ENCODE data around the gene KCNK3. TPM values are rescaled to one million over a fixed set of nuclear protein-coding genes. Genes with fewer than 3 reads are reported as not detected.

The KCNK3 gene
- total and polyA plus RNA-seq, 10 of the 15 experiments (the other 5 are each of a cell fraction or from before 2014, with no cell fraction given) = 0.13 TPM; not detected in 9

DNA sequence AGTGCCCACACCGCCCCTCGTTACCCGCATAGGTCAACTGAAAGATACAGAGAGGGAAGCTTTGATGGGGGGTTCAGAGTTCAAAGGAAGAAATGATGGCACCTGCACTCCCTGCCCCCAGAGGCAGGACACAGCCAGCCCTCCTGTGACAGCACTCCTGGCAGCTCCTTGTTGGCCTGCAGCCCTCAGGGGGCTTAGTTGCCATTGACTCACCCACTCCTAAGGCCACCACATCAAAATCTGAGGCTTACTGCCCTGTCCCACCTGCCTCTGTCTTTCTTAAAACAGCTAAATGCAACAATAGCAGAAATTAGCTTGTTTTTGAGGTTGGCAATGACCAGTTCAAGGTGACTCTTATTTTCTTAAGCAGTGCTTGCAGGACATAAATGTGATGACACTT lies 39.9 kb downstream of the KCNK3 start (continued):
- TF ChIP-seq BACH1 (IDR thresholded peaks at IDR 0.05; ENCODE audit: borderline replicate concordance) (no peak), ZNF622 (IDR thresholded peaks at IDR 0.05) (no peak), RB1 (IDR thresholded peaks at IDR 0.05; ENCODE audit: borderline replicate concordance) (no peak), NRF1 (conservative IDR thresholded peaks at IDR 0.05; ENCODE audit: low read depth, low read length) (no peak), HDAC2 (IDR thresholded peaks at IDR 0.05) (no peak)

DNA sequence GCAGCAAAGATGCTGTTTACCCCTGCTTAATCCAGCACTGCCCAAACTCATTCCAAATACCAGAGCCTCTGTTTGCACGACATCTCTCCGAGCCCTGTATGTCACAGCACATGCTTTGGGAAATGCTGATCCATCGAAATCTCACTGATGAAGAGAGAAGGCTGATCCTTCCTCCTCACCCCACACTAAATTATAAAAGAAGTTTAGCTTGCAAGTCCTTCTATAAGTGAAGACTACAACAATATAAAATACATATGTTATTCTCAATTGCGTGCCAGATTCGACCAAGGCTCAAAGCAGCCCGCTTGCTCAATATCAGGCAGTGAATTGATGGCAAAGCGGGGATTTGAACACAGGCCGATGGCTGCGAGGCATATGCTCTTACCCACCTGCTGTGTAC lies 40.9 kb downstream of the KCNK3 start:
- TF ChIP-seq, protein P1, sequence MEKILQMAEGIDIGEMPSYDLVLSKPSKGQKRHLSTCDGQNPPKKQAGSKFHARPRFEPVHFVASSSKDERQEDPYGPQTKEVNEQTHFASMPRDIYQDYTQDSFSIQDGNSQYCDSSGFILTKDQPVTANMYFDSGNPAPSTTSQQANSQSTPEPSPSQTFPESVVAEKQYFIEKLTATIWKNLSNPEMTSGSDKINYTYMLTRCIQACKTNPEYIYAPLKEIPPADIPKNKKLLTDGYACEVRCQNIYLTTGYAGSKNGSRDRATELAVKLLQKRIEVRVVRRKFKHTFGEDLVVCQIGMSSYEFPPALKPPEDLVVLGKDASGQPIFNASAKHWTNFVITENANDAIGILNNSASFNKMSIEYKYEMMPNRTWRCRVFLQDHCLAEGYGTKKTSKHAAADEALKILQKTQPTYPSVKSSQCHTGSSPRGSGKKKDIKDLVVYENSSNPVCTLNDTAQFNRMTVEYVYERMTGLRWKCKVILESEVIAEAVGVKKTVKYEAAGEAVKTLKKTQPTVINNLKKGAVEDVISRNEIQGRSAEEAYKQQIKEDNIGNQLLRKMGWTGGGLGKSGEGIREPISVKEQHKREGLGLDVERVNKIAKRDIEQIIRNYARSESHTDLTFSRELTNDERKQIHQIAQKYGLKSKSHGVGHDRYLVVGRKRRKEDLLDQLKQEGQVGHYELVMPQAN (conservative IDR thresholded peaks at IDR 0.05) = no peak
- TF ChIP-seq DPF2 (IDR thresholded peaks at IDR 0.05) (no peak), CEBPB (IDR thresholded peaks at IDR 0.05; ENCODE audit: borderline replicate concordance in 1 of 2, low read depth in 2 of 2, low read length in 2 of 2) (no peak), KDM1A (IDR thresholded peaks at IDR 0.05; ENCODE audit: borderline replicate concordance) (no peak), EED (IDR thresholded peaks at IDR 0.05; ENCODE audit: low read depth) (no peak)
- TF ChIP-seq, protein P2, sequence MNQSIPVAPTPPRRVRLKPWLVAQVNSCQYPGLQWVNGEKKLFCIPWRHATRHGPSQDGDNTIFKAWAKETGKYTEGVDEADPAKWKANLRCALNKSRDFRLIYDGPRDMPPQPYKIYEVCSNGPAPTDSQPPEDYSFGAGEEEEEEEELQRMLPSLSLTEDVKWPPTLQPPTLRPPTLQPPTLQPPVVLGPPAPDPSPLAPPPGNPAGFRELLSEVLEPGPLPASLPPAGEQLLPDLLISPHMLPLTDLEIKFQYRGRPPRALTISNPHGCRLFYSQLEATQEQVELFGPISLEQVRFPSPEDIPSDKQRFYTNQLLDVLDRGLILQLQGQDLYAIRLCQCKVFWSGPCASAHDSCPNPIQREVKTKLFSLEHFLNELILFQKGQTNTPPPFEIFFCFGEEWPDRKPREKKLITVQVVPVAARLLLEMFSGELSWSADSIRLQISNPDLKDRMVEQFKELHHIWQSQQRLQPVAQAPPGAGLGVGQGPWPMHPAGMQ (IDR thresholded peaks at IDR 0.05; ENCODE audit: borderline replicate concordance) = no peak
- TF ChIP-seq, protein P3, sequence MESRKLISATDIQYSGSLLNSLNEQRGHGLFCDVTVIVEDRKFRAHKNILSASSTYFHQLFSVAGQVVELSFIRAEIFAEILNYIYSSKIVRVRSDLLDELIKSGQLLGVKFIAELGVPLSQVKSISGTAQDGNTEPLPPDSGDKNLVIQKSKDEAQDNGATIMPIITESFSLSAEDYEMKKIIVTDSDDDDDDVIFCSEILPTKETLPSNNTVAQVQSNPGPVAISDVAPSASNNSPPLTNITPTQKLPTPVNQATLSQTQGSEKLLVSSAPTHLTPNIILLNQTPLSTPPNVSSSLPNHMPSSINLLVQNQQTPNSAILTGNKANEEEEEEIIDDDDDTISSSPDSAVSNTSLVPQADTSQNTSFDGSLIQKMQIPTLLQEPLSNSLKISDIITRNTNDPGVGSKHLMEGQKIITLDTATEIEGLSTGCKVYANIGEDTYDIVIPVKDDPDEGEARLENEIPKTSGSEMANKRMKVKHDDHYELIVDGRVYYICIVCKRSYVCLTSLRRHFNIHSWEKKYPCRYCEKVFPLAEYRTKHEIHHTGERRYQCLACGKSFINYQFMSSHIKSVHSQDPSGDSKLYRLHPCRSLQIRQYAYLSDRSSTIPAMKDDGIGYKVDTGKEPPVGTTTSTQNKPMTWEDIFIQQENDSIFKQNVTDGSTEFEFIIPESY (IDR thresholded peaks at IDR 0.05) = no peak
- Histone ChIP-seq H3K27me3 (replicated peaks in 1 of 2; ENCODE audit: control insufficient read depth in 2 of 2, insufficient read depth in 2 of 2, low read length in 1 of 2) (peaks cover 0 to 2% of the 10 kb centered on the region in 2 experiments; a peak in 2 of 4 replicates), H3K27ac (ENCODE audit: control insufficient read depth, insufficient read depth) (no peak overlapping the region), H3K4me1 (ENCODE audit: control insufficient read depth, insufficient read depth, low read length) (no peaks in the 10 kb centered on the region), H3K79me2 (ENCODE audit: control insufficient read depth, insufficient read depth, low read length) (no peaks in the 10 kb centered on the region), H3K9me3 (replicated peaks; ENCODE audit: control insufficient read depth, insufficient read depth, low read length) (no peaks in the 10 kb centered on the region), H4K20me1 (ENCODE audit: control insufficient read depth, insufficient read depth) (no peaks in the 10 kb centered on the region), H2AFZ (ENCODE audit: control insufficient read depth, low read depth, low read length) (no peak overlapping the region), H3K9ac (ENCODE audit: control insufficient read depth, insufficient read depth, low read length) (no peak overlapping the region), H3K36me3 (ENCODE audit: control insufficient read depth in 2 of 2, insufficient read depth in 2 of 2, low read length in 1 of 2) (no peaks in the 10 kb centered on the region), H3K4me2 (ENCODE audit: control insufficient read depth, insufficient read depth) (no peak overlapping the region), H3K4me3 (no peak overlapping the region)
- in situ Hi-C loops (cut with MboI) (no loop called here), intact Hi-C loops (cut with micrococcal nuclease; ENCODE audit: unreplicated experiment) (no loop called here)
- ChIA-PET SMC1A (ENCODE audit: uncharacterized antibody, unreplicated experiment) (interaction anchor here (2.0 to 2.1 kb wide), 2 partner anchors 10 to 12 kb away, joined by 4 to 7 read pairs; no protein-coding TSS in a partner anchor), POLR2A (no interaction called here), RAD21 (ENCODE audit: unreplicated experiment) (no interaction called here), CTCF (interaction anchor here (1.6 kb wide), 1 partner anchor 12 kb away, joined by 5 read pairs; no protein-coding TSS in a partner anchor)
- WGBS (ENCODE audit: insufficient coverage, insufficient replicate concordance, low lambda C conversion rate, missing lambda C conversion rate) = 44% methylated on average over 9 of the region's 9 CpGs
- no peak for DNase-seq (ENCODE audit: low read depth, low spot score)
- no peak for FAIRE-seq
- no peak for ATAC-seq
- no TSS peak for BruUV-seq (replicated peaks)
